Central memory CD8-positive, alpha-beta T cell (primary cell): ENCODE results near the gene RAB10.
A peak's percentile ranks its signal among the peaks of the same experiment; 100 is the strongest.
"Not testable (repeated sequence)": the region's sequence is repeated elsewhere in the genome, so short reads cannot be mapped to it uniquely, and the experiment has no call there.

Experiments used
- ATAC-seq: fragments of 150-1000 bp; cut with Tn5 transposase; replicated peaks from 2 replicates; pipeline ENCODE4 v1.10.0; 2022; ENCODE audit warnings: mild to moderate bottlenecking, moderate FRiP score, moderate number of reproducible peaks; ENCODE audit not compliant: poor library complexity, severe bottlenecking; ENCODE audit errors: extremely low read depth
- DNase-seq, 2 donors: peaks; one replicate each; pipeline ENCODE4 v3.0.0; 2021; ENCODE audit warnings: low spot score in 2 of 2
- H3K27ac Mint-ChIP-seq: one replicate; pipeline ENCODE4 v1.8.0; 2022; ENCODE audit warnings: low read depth, mild to moderate bottlenecking, moderate library complexity, mixed read lengths
- H3K27me3 Mint-ChIP-seq: one replicate; pipeline ENCODE4 v1.8.0; 2022; ENCODE audit warnings: mixed read lengths
- H3K36me3 Mint-ChIP-seq: one replicate; pipeline ENCODE4 v1.8.0; 2022; ENCODE audit warnings: mild to moderate bottlenecking, moderate library complexity, mixed read lengths; ENCODE audit not compliant: insufficient read depth
- H3K4me1 Mint-ChIP-seq: one replicate; pipeline ENCODE4 v1.8.0; 2022; ENCODE audit warnings: mixed read lengths
- H3K4me3 Mint-ChIP-seq: one replicate; pipeline ENCODE4 v1.8.0; 2022; ENCODE audit warnings: mild to moderate bottlenecking, moderate library complexity, mixed read lengths
- H3K9me3 Mint-ChIP-seq: one replicate; pipeline ENCODE4 v1.8.0; 2022; ENCODE audit warnings: mixed read lengths

The RAB10 gene

GRCh38 chr2:26162963-26163362 lies 129.1 kb downstream of the RAB10 start:
- ATAC-seq (no peak), DNase-seq (no peak)
- Mint-ChIP-seq H3K4me1 (no peaks in the 10 kb centered on the region), H3K4me3 (no peak overlapping the region), H3K36me3 (no peaks in the 10 kb centered on the region), H3K27me3 (peaks cover 8% of the 10 kb centered on the region), H3K27ac (no peak overlapping the region), H3K9me3 (no peaks in the 10 kb centered on the region)

GRCh38 chr2:26164231-26164630 lies 130.3 kb downstream of the RAB10 start:
- ATAC-seq (no peak), DNase-seq (no peak)
- Mint-ChIP-seq H3K4me3 (no peak overlapping the region), H3K36me3 (no peaks in the 10 kb centered on the region), H3K4me1 (no peaks in the 10 kb centered on the region), H3K9me3 (no peaks in the 10 kb centered on the region), H3K27ac (no peak overlapping the region), H3K27me3 (peaks cover 8% of the 10 kb centered on the region)

GRCh38 chr2:26164641-26165211 lies 130.8 kb downstream of the RAB10 start:
- no peak for ATAC-seq
- no peaks in the 10 kb centered on the region for H3K9me3 Mint-ChIP-seq
- no peaks in the 10 kb centered on the region for H3K4me1 Mint-ChIP-seq
- no peak for DNase-seq
- H3K27ac Mint-ChIP-seq: no peak overlapping the region
- H3K36me3 Mint-ChIP-seq: no peaks in the 10 kb centered on the region
- H3K27me3 Mint-ChIP-seq: peaks cover 8% of the 10 kb centered on the region
- H3K4me3 Mint-ChIP-seq: no peak overlapping the region

- Mint-ChIP-seq H3K27me3 (peaks cover 2% of the 10 kb centered on the region), H3K27ac (no peak overlapping the region), H3K9me3 (no peaks in the 10 kb centered on the region), H3K36me3 (no peaks in the 10 kb centered on the region), H3K4me1 (no peaks in the 10 kb centered on the region), H3K4me3 (no peak overlapping the region)
- DNase-seq (no peak), ATAC-seq (no peak)
These were observed 131.5 kb downstream of the RAB10 start for GRCh38 chr2:26165403-26165802.

- not testable (repeated sequence) for H3K9me3 Mint-ChIP-seq, H3K36me3 Mint-ChIP-seq, DNase-seq, H3K27ac Mint-ChIP-seq, H3K4me1 Mint-ChIP-seq, ATAC-seq, H3K4me3 Mint-ChIP-seq, H3K27me3 Mint-ChIP-seq
These were observed 132.7 kb downstream of the RAB10 start for GRCh38 chr2:26166541-26166940.

- ATAC-seq (no peak), DNase-seq (no peak)
- no peak overlapping the region for H3K4me3 Mint-ChIP-seq
- H3K36me3 Mint-ChIP-seq: peaks cover 3% of the 10 kb centered on the region
- peaks cover 12% of the 10 kb centered on the region for H3K4me1 Mint-ChIP-seq
- no peak overlapping the region for H3K27ac Mint-ChIP-seq
- peaks cover 19% of the 10 kb centered on the region for H3K27me3 Mint-ChIP-seq
- H3K9me3 Mint-ChIP-seq: no peaks in the 10 kb centered on the region
These were observed 134.9 kb downstream of the RAB10 start for GRCh38 chr2:26168785-26169184.

- no peak overlapping the region for H3K27ac Mint-ChIP-seq
- H3K36me3 Mint-ChIP-seq: peaks cover 3% of the 10 kb centered on the region
- H3K9me3 Mint-ChIP-seq: no peaks in the 10 kb centered on the region
- no peak for ATAC-seq
- peaks cover 23% of the 10 kb centered on the region for H3K27me3 Mint-ChIP-seq
- H3K4me3 Mint-ChIP-seq: no peak overlapping the region
- no peak for DNase-seq
- peaks cover 14% of the 10 kb centered on the region for H3K4me1 Mint-ChIP-seq
These were observed 135.3 kb downstream of the RAB10 start for GRCh38 chr2:26169226-26169625.

GRCh38 chr2:26169681-26170414 lies 136.0 kb downstream of the RAB10 start:
- ATAC-seq: no peak
- DNase-seq: no peak
- H3K36me3 Mint-ChIP-seq: peaks cover 4% of the 10 kb centered on the region
- H3K4me3 Mint-ChIP-seq: no peak overlapping the region
- peaks cover 19% of the 10 kb centered on the region for H3K4me1 Mint-ChIP-seq
- H3K27ac Mint-ChIP-seq: no peak overlapping the region
- H3K27me3 Mint-ChIP-seq: peaks cover 29% of the 10 kb centered on the region
- no peaks in the 10 kb centered on the region for H3K9me3 Mint-ChIP-seq

- Mint-ChIP-seq H3K4me3 (peak overlapping the region; percentile 83), H3K27me3 (peaks cover 38% of the 10 kb centered on the region), H3K9me3 (no peaks in the 10 kb centered on the region), H3K36me3 (peaks cover 4% of the 10 kb centered on the region), H3K4me1 (peaks cover 19% of the 10 kb centered on the region), H3K27ac (no peak overlapping the region)
- ATAC-seq (no peak), DNase-seq (no peak)
These were observed 136.9 kb downstream of the RAB10 start for GRCh38 chr2:26170795-26171194.

- peaks cover 4% of the 10 kb centered on the region for H3K36me3 Mint-ChIP-seq
- peak overlapping the region; percentile 85 for H3K27ac Mint-ChIP-seq
- H3K27me3 Mint-ChIP-seq: peaks cover 52% of the 10 kb centered on the region
- ATAC-seq: no peak
- DNase-seq: no peak
- no peaks in the 10 kb centered on the region for H3K9me3 Mint-ChIP-seq
- peaks cover 19% of the 10 kb centered on the region for H3K4me1 Mint-ChIP-seq
- H3K4me3 Mint-ChIP-seq: peak overlapping the region; percentile 83
These were observed 138.4 kb downstream of the RAB10 start for GRCh38 chr2:26172189-26172870.

GRCh38 chr2:26172871-26173775 lies 139.2 kb downstream of the RAB10 start, which contains the start of gene GAREM2:
Gene GAREM2 (plus strand): TSS chr2:26173088. CDS start chr2:26173221, 133 bp downstream.
- Mint-ChIP-seq H3K27me3 (peaks cover 52% of the 10 kb centered on the region), H3K9me3 (no peaks in the 10 kb centered on the region), H3K4me3 (peak within 1 kb of the TSS; percentile 83), H3K36me3 (peaks cover 4% of the 10 kb centered on the region), H3K4me1 (peaks cover 19% of the 10 kb centered on the region), H3K27ac (peak within 1 kb of the TSS; percentile 85)
- no peak for ATAC-seq
- no peak for DNase-seq

GRCh38 chr2:26173776-26174482 lies 140.0 kb downstream of the RAB10 start:
- Mint-ChIP-seq H3K9me3 (no peaks in the 10 kb centered on the region), H3K36me3 (peaks cover 4% of the 10 kb centered on the region), H3K27me3 (peaks cover 53% of the 10 kb centered on the region), H3K4me3 (peak overlapping the region; percentile 69), H3K27ac (no peak overlapping the region), H3K4me1 (peaks cover 19% of the 10 kb centered on the region)
- no peak for ATAC-seq
- no peak for DNase-seq
